Mucosa of rectum (tissue), 2 donors: ENCODE data around the gene CDC5L.

Experiments used
- H3K27ac ChIP-seq, 2 donors: one replicate each; pipeline ENCODE4 v1.7.0; 2013; ENCODE audit warnings: inconsistent platforms in 2 of 2, low read depth in 2 of 2, low read length in 2 of 2
- H3K27me3 ChIP-seq, 2 donors: one replicate each; pipeline ENCODE4 v1.7.0; 2013; ENCODE audit warnings: low read length in 2 of 2; ENCODE audit not compliant: control insufficient read depth in 2 of 2, insufficient read depth in 2 of 2
- H3K36me3 ChIP-seq, 2 donors: one replicate each; pipeline ENCODE4 v1.7.0; 2013; ENCODE audit warnings: low read length in 2 of 2; ENCODE audit not compliant: control insufficient read depth in 2 of 2, insufficient read depth in 2 of 2
- H3K4me1 ChIP-seq, 2 donors: one replicate each; pipeline ENCODE4 v1.7.0; 2013; ENCODE audit warnings: low read length in 2 of 2, mild to moderate bottlenecking in 1 of 2; ENCODE audit not compliant: control insufficient read depth in 2 of 2, insufficient read depth in 2 of 2
- H3K4me3 ChIP-seq, 2 donors: one replicate each; pipeline ENCODE4 v1.7.0; 2013; ENCODE audit warnings: low read length in 2 of 2
- H3K9ac ChIP-seq, 2 donors: one replicate each; pipeline ENCODE4 v1.7.0; 2013; ENCODE audit warnings: low read length in 2 of 2, low read depth in 1 of 2, mild to moderate bottlenecking in 1 of 2
- H3K9me3 ChIP-seq, 2 donors: one replicate each; pipeline ENCODE4 v1.7.0; 2013; ENCODE audit warnings: low read length in 2 of 2; ENCODE audit not compliant: control insufficient read depth in 2 of 2
- donor health status: healthy.
- donor health status: Normal muscosa, but diverticular disease.

CDC5L gene

GRCh38 chr6:44430326-44430725, 42.8 kb downstream of the CDC5L start:
- Histone ChIP-seq H3K9ac (no peak overlapping the region), H3K27me3 (no peaks in the 10 kb centered on the region), H3K27ac (no peak overlapping the region), H3K9me3 (no peaks in the 10 kb centered on the region), H3K4me1 (peaks cover 0 to 17% of the 10 kb centered on the region in 2 donors), H3K4me3 (no peak overlapping the region), H3K36me3 (peaks cover 35 to 47% of the 10 kb centered on the region in 2 donors)

- H3K27me3 ChIP-seq = no peaks in the 10 kb centered on the region
- H3K36me3 ChIP-seq = peaks cover 29 to 41% of the 10 kb centered on the region in 2 donors
- H3K4me1 ChIP-seq = peaks cover 0 to 17% of the 10 kb centered on the region in 2 donors
- H3K9ac ChIP-seq = no peak overlapping the region
- no peak overlapping the region for H3K4me3 ChIP-seq
- no peaks in the 10 kb centered on the region for H3K9me3 ChIP-seq
- H3K27ac ChIP-seq = no peak overlapping the region
Measured at GRCh38 chr6:44431118-44431725, 43.7 kb downstream of the CDC5L start.

- H3K9me3 ChIP-seq = no peaks in the 10 kb centered on the region
- H3K27ac ChIP-seq = no peak overlapping the region
- H3K4me1 ChIP-seq = peaks cover 0 to 17% of the 10 kb centered on the region in 2 donors
- H3K27me3 ChIP-seq = no peaks in the 10 kb centered on the region
- H3K4me3 ChIP-seq = no peak overlapping the region
- H3K36me3 ChIP-seq = peaks cover 22 to 32% of the 10 kb centered on the region in 2 donors
- no peak overlapping the region for H3K9ac ChIP-seq
Measured at GRCh38 chr6:44432227-44432626, 44.7 kb downstream of the CDC5L start.

- Histone ChIP-seq H3K9ac (no peak overlapping the region), H3K4me3 (no peak overlapping the region), H3K27me3 (no peaks in the 10 kb centered on the region), H3K27ac (no peak overlapping the region), H3K4me1 (peaks cover 0 to 17% of the 10 kb centered on the region in 2 donors), H3K9me3 (no peaks in the 10 kb centered on the region), H3K36me3 (peaks cover 18 to 27% of the 10 kb centered on the region in 2 donors)
Measured at GRCh38 chr6:44432726-44433125, 45.2 kb downstream of the CDC5L start.

- Histone ChIP-seq H3K9ac (no peak overlapping the region), H3K36me3 (peaks cover 11 to 15% of the 10 kb centered on the region in 2 donors), H3K27ac (no peak overlapping the region), H3K4me3 (no peak overlapping the region), H3K9me3 (no peaks in the 10 kb centered on the region), H3K4me1 (peaks cover 0 to 17% of the 10 kb centered on the region in 2 donors), H3K27me3 (no peaks in the 10 kb centered on the region)
Measured at GRCh38 chr6:44435500-44435899, 48.0 kb downstream of the CDC5L start.

- H3K9me3 ChIP-seq = no peaks in the 10 kb centered on the region
- no peak overlapping the region for H3K4me3 ChIP-seq
- peaks cover 11 to 20% of the 10 kb centered on the region in 2 donors for H3K36me3 ChIP-seq
- H3K9ac ChIP-seq = no peak overlapping the region
- no peaks in the 10 kb centered on the region for H3K4me1 ChIP-seq
- H3K27ac ChIP-seq = no peak overlapping the region
- H3K27me3 ChIP-seq = no peaks in the 10 kb centered on the region
Measured at GRCh38 chr6:44438827-44439226, 51.3 kb downstream of the CDC5L start.

- H3K27ac ChIP-seq = no peak overlapping the region
- no peak overlapping the region for H3K4me3 ChIP-seq
- peaks cover 8 to 14% of the 10 kb centered on the region in 2 donors for H3K36me3 ChIP-seq
- H3K27me3 ChIP-seq = no peaks in the 10 kb centered on the region
- H3K4me1 ChIP-seq = no peaks in the 10 kb centered on the region
- no peak overlapping the region for H3K9ac ChIP-seq
- no peaks in the 10 kb centered on the region for H3K9me3 ChIP-seq
Measured at GRCh38 chr6:44439270-44440045, 52.0 kb downstream of the CDC5L start.

- no peak overlapping the region for H3K9ac ChIP-seq
- H3K27me3 ChIP-seq = no peaks in the 10 kb centered on the region
- H3K36me3 ChIP-seq = peaks cover 10 to 24% of the 10 kb centered on the region in 2 donors
- H3K4me1 ChIP-seq = no peaks in the 10 kb centered on the region
- no peaks in the 10 kb centered on the region for H3K9me3 ChIP-seq
- H3K27ac ChIP-seq = no peak overlapping the region
- no peak overlapping the region for H3K4me3 ChIP-seq
Measured at GRCh38 chr6:44441091-44441855, 53.8 kb downstream of the CDC5L start.

- H3K27ac ChIP-seq = no peak overlapping the region
- H3K9me3 ChIP-seq = no peaks in the 10 kb centered on the region
- no peaks in the 10 kb centered on the region for H3K4me1 ChIP-seq
- H3K9ac ChIP-seq = no peak overlapping the region
- H3K4me3 ChIP-seq = no peak overlapping the region
- peaks cover 12 to 24% of the 10 kb centered on the region in 2 donors for H3K36me3 ChIP-seq
- H3K27me3 ChIP-seq = no peaks in the 10 kb centered on the region
Measured at GRCh38 chr6:44442236-44442635, 54.7 kb downstream of the CDC5L start.
